Tibial nerve (tissue), 4 donors: Measurements from ENCODE around the gene CHN1.

Source experiments
- EP300 ChIP-seq, 2 donors: sonication (generic); formaldehyde crosslinking; IDR thresholded peaks; one replicate each; pipeline ENCODE4 v1.6.1; 2017; ENCODE audit warnings: antibody characterized with exemption in 2 of 2, mild to moderate bottlenecking in 1 of 2
- POLR2A ChIP-seq, 2 donors: fragments of 450-650 bp; IDR thresholded peaks; one replicate each; pipeline ENCODE4 v1.6.1; 2017; ENCODE audit warnings: antibody characterized with exemption in 2 of 2, mild to moderate bottlenecking in 2 of 2, moderate library complexity in 2 of 2
- TF ChIP-seq, protein P1 (sequence below), 5 experiments: fragments of 200-600 bp in 3 of 5; fragments of 450-650 bp in 2 of 5; sonication (generic) in 3 of 5; IDR thresholded peaks; one replicate each; pipeline ENCODE4 v1.5.1; 2016 to 2019; ENCODE audit warnings: antibody characterized with exemption in 5 of 5, mild to moderate bottlenecking in 3 of 5, moderate library complexity in 2 of 5

DNA sequence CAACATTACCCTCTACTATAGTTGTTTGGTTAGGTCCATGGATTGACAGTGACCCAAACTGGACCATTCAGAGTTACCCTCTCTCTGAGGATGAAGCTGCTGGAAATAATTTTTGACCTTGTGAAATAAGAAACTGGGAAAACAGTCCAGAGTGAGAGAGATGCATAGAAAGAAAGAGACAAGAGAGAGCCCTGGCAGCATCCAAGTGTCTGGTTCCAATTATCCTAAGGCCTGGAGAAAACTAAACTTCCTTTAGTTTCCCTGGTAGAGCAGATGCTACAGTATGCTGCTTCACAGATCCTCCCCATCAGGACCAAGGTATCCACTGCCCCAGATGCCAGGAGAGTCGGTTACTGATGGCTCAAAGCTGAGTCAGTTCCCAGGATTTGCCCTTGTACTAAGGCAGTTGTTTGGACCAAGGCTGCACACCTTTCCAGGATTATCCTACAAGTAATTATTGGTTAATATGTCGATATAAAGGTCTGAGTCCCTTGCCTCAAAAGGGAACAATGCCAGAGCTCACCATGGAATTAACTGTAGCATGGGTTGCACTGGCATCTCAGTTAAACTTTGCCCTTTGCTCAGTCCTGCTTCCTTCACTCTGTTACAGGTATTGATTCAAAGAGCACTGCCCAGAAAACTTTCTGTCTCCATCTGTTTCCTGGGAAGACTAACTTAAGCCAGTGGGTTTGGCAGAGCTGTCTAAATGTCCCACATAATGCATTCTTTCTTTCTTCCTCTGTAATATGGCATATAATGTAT is 14.6 kb upstream of the CHN1 start:
- TF ChIP-seq EP300 (IDR thresholded peaks at IDR 0.05) (no peak), POLR2A (IDR thresholded peaks at IDR 0.05) (no peak)
- TF ChIP-seq, protein P1, sequence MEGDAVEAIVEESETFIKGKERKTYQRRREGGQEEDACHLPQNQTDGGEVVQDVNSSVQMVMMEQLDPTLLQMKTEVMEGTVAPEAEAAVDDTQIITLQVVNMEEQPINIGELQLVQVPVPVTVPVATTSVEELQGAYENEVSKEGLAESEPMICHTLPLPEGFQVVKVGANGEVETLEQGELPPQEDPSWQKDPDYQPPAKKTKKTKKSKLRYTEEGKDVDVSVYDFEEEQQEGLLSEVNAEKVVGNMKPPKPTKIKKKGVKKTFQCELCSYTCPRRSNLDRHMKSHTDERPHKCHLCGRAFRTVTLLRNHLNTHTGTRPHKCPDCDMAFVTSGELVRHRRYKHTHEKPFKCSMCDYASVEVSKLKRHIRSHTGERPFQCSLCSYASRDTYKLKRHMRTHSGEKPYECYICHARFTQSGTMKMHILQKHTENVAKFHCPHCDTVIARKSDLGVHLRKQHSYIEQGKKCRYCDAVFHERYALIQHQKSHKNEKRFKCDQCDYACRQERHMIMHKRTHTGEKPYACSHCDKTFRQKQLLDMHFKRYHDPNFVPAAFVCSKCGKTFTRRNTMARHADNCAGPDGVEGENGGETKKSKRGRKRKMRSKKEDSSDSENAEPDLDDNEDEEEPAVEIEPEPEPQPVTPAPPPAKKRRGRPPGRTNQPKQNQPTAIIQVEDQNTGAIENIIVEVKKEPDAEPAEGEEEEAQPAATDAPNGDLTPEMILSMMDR (IDR thresholded peaks at IDR 0.05) = no peak
